Transverse colon (tissue), 4 donors: ENCODE results near the gene CUL3. TPM values are rescaled to one million over a fixed set of nuclear protein-coding genes. Genes with fewer than 3 reads are reported as not detected.

Source experiments
- DNase-seq: peaks from one replicate; pipeline ENCODE4 v3.0.0-alpha.2; 2019
- H3K27ac ChIP-seq, 4 donors: fragments of 200-600 bp; sonication (generic); 2 replicates each; pipeline ENCODE4 v1.5.1; 2016 to 2018; ENCODE audit warnings: inconsistent platforms in 4 of 4
- H3K27me3 ChIP-seq: fragments of 200-600 bp; sonication (generic); 2 replicates; pipeline ENCODE4 v1.5.1; 2017; ENCODE audit warnings: inconsistent platforms
- H3K36me3 ChIP-seq, 4 donors: fragments of 200-600 bp; sonication (generic); 2 replicates each; pipeline ENCODE4 v1.5.1; 2017 to 2019; ENCODE audit warnings: inconsistent platforms in 4 of 4
- H3K4me1 ChIP-seq, 4 donors: fragments of 200-600 bp; sonication (generic); 2 replicates each; pipeline ENCODE4 v1.5.1; 2017 to 2020; ENCODE audit warnings: inconsistent platforms in 4 of 4
- H3K4me3 ChIP-seq, 4 donors: fragments of 200-600 bp; sonication (generic); 1 replicate in 1 of 4; 2 replicates in 3 of 4; pipeline versions ENCODE4 v1.5.1 to v1.6.1; 2017 to 2019; ENCODE audit warnings: inconsistent platforms in 4 of 4
- H3K9me3 ChIP-seq, 2 donors: fragments of 200-600 bp; sonication (generic); 2 replicates each; pipeline ENCODE4 v1.5.1; 2017 to 2019; ENCODE audit warnings: inconsistent platforms in 2 of 2
- CTCF ChIP-seq, 5 experiments: fragments of 200-600 bp in 3 of 5; fragments of 450-650 bp in 2 of 5; sonication (generic) in 3 of 5; IDR thresholded peaks; 1 replicate in 2 of 5; 2 replicates in 3 of 5; pipeline ENCODE4 v1.5.1; 2016 to 2017; ENCODE audit warnings: antibody characterized with exemption in 5 of 5, inconsistent platforms in 3 of 5, mild to moderate bottlenecking in 2 of 5, moderate library complexity in 1 of 5
- EP300 ChIP-seq: sonication (generic); formaldehyde crosslinking; IDR thresholded peaks from one replicate; pipeline ENCODE4 v1.6.1; 2017; ENCODE audit warnings: antibody characterized with exemption, low read depth
- POLR2A ChIP-seq: fragments of 450-650 bp; IDR thresholded peaks from one replicate; pipeline ENCODE4 v1.6.1; 2016; ENCODE audit warnings: antibody characterized with exemption, mild to moderate bottlenecking, moderate library complexity
- POLR2AphosphoS5 ChIP-seq, 3 donors: sonication (generic); formaldehyde crosslinking; IDR thresholded peaks; one replicate each; pipeline ENCODE4 v1.6.1; 2016; ENCODE audit warnings: antibody characterized with exemption in 3 of 3
- WGBS, 2 donors: methylation state at CpG; one replicate each; pipeline ENCODE4 v1.1.5; 2018; ENCODE audit warnings: low coverage in 1 of 2; 5-methylcytosine and 5-hydroxymethylcytosine counted together
- in situ Hi-C, 4 donors: fragments of 200-750 bp; cut with MboI; loops; one replicate each; pipeline versions ENCODE4 v1.15.0 to v1.15.1; 2017; ENCODE audit warnings: low sequenced_read_pairs in 3 of 4, low pct_ligation_motif_present in 1 of 4, low pct_unique_long_range_greater_than_20kb in 1 of 4
- intact Hi-C: fragments of 100-400 bp; cut with DNase I; formaldehyde crosslinking; loops from one replicate; pipeline ENCODE4 v1.15.1; 2023; ENCODE audit warnings: low total_unique reads
- total RNA-seq, 4 donors: library from RNA; depleted of rRNA; stranded (reverse); fragments of >200 nt; gene quantifications; one replicate each; pipeline ENCODE4 v1.1.0, GENCODE V29; 2016

Gene CUL3
- total RNA-seq, 4 donors from 2014 or later = 18.5 to 104 (median 57.9) TPM

- no peak for DNase-seq
- H3K27me3 ChIP-seq = no peaks in the 10 kb centered on the region
- H3K36me3 ChIP-seq = no peaks in the 10 kb centered on the region
- TF ChIP-seq EP300 (no peak), POLR2A (no peak), POLR2AphosphoS5 (IDR thresholded peaks at IDR 0.05) (no peak), CTCF (IDR thresholded peaks at IDR 0.05) (no peak)
- intact Hi-C loops = no loop called here
- H3K9me3 ChIP-seq = no peaks in the 10 kb centered on the region
- H3K4me1 ChIP-seq = no peaks in the 10 kb centered on the region
- 75 to 100% methylated on average over 1 of the region's 1 CpG for WGBS, 2 donors
- H3K4me3 ChIP-seq = no peak overlapping the region
- in situ Hi-C loops = no loop called here
- H3K27ac ChIP-seq = no peak overlapping the region
These were observed 123.8 kb downstream of the CUL3 start for GRCh38 chr2:224461391-224461790.

GRCh38 chr2:224457408-224458096 lies 127.6 kb downstream of the CUL3 start:
- no peaks in the 10 kb centered on the region for H3K36me3 ChIP-seq
- intact Hi-C loops = no loop called here
- H3K9me3 ChIP-seq = no peaks in the 10 kb centered on the region
- no peak for DNase-seq
- no peak overlapping the region for H3K27ac ChIP-seq
- no peak for TF ChIP-seq CTCF (IDR thresholded peaks at IDR 0.05)
- no peak for TF ChIP-seq POLR2AphosphoS5 (IDR thresholded peaks at IDR 0.05)
- no peak for TF ChIP-seq EP300
- TF ChIP-seq POLR2A = no peak
- H3K4me3 ChIP-seq = no peak overlapping the region
- 83 to 100% methylated on average over 7 to 10 of the region's 10 CpGs for WGBS, 2 donors
- in situ Hi-C loops = no loop called here
- no peaks in the 10 kb centered on the region for H3K4me1 ChIP-seq
- H3K27me3 ChIP-seq = no peaks in the 10 kb centered on the region

GRCh38 chr2:224453892-224454291 lies 131.3 kb downstream of the CUL3 start:
- H3K27ac ChIP-seq = no peak overlapping the region
- in situ Hi-C loops (no loop called here), intact Hi-C loops (no loop called here)
- H3K4me1 ChIP-seq = no peaks in the 10 kb centered on the region
- H3K4me3 ChIP-seq = no peak overlapping the region
- H3K27me3 ChIP-seq = no peaks in the 10 kb centered on the region
- TF ChIP-seq EP300 = no peak
- no peak for TF ChIP-seq CTCF (IDR thresholded peaks at IDR 0.05)
- no peak for TF ChIP-seq POLR2AphosphoS5 (IDR thresholded peaks at IDR 0.05)
- TF ChIP-seq POLR2A = no peak
- no peaks in the 10 kb centered on the region for H3K36me3 ChIP-seq
- no peak for DNase-seq
- H3K9me3 ChIP-seq = no peaks in the 10 kb centered on the region
- WGBS, 2 donors = 74 to 82% methylated on average over 2 to 3 of the region's 3 CpGs

DNA sequence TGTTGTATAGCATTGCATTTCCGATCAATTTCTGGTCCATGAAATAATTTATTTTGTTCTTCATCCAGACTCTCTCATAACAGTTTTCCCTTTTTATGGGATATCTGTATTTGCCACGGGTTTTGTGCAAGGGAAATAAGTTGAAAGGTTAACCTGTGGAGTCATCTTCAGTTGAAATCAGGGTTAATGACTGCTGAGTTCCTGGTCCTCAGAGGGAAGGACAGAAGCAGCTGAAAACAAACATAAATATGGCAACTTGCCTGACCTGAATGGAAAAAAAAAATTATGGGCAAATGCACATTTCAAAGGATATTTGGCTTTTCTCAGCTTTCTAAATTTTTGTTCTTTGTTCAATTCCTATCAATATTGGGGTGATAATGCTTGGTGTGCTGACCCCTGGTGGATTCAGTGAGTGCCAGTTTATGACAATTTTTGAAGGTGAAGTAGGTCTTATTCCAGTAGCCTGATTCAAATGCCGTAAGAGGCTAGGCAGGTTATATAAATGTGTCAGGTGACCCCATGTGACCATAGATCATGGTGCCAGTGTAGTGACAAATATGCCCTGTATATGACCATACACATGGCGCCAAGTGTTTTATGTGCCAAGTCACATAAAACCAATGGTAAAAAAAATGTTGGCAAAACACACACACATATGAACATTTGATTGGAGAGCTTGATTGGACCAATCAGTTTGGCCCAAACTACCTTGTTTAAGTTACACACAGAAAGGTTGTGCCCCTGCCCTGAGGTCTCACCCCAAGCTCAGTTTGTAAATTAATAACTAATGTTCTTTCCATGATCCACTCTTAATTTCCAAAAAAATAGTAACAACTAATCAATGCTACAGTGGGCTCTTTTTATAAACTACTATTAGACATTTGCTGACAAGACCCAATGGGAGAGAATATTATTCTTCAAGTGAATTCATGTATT lies 135.7 kb downstream of the CUL3 start:
- Histone ChIP-seq H3K4me1 (no peaks in the 10 kb centered on the region), H3K36me3 (no peaks in the 10 kb centered on the region), H3K27me3 (no peaks in the 10 kb centered on the region), H3K27ac (no peak overlapping the region), H3K9me3 (no peaks in the 10 kb centered on the region), H3K4me3 (no peak overlapping the region)
- WGBS, 2 donors = 39 to 54% methylated on average over 3 to 4 of the region's 4 CpGs
- intact Hi-C loops = loop anchor here (10.0 kb wide), 1 partner anchor 95 kb away; no protein-coding TSS in a partner anchor
- TF ChIP-seq POLR2A (no peak), POLR2AphosphoS5 (IDR thresholded peaks at IDR 0.05) (no peak), CTCF (IDR thresholded peaks at IDR 0.05) (peak in 3 of 5 experiments; percentile 25 to 31 (median 26)), EP300 (no peak)
- DNase-seq = no peak
- in situ Hi-C loops = no loop called here
